Mesothelial cell of epicardium (in vitro differentiated cells): ENCODE data around the gene MNT. TPM values are rescaled to one million over a fixed set of nuclear protein-coding genes. Genes with fewer than 3 reads are reported as not detected.

Source experiments
- DNase-seq, 2 experiments: peaks; one replicate each; pipeline ENCODE4 v3.0.0; 2021; ENCODE audit warnings: low spot score in 2 of 2; ENCODE audit not compliant: unreplicated experiment in 2 of 2
- H3K27ac Mint-ChIP-seq: 2 replicates; pipeline ENCODE4 v1.8.0; 2021; ENCODE audit warnings: mixed read lengths
- H3K27me3 Mint-ChIP-seq: 2 replicates; pipeline ENCODE4 v1.8.0; 2021; ENCODE audit warnings: low read depth, mixed read lengths
- H3K36me3 Mint-ChIP-seq: 2 replicates; pipeline ENCODE4 v1.8.0; 2021; ENCODE audit warnings: mixed read lengths
- H3K4me1 Mint-ChIP-seq: 2 replicates; pipeline ENCODE4 v1.8.0; 2021; ENCODE audit warnings: mixed read lengths
- H3K4me3 Mint-ChIP-seq: 2 replicates; pipeline ENCODE4 v1.8.0; 2021; ENCODE audit warnings: mild to moderate bottlenecking, moderate library complexity, mixed read lengths
- H3K9me3 Mint-ChIP-seq: 2 replicates; pipeline ENCODE4 v1.8.0; 2021; ENCODE audit warnings: mixed read lengths
- total RNA-seq: library from RNA; stranded (reverse); gene quantifications from 3 replicates; pipeline ENCODE4 v1.2.1, GENCODE V29; 2021
- TF ChIP-seq, protein P1 (sequence below): fragments of 200-600 bp; sonication (generic); IDR thresholded peaks from one replicate; pipeline ENCODE4 v1.5.0; 2021; ENCODE audit warnings: antibody characterized with exemption; ENCODE audit not compliant: unreplicated experiment

MNT gene
- total RNA-seq, 1 donor from 2014 or later: 49.1 TPM

DNA sequence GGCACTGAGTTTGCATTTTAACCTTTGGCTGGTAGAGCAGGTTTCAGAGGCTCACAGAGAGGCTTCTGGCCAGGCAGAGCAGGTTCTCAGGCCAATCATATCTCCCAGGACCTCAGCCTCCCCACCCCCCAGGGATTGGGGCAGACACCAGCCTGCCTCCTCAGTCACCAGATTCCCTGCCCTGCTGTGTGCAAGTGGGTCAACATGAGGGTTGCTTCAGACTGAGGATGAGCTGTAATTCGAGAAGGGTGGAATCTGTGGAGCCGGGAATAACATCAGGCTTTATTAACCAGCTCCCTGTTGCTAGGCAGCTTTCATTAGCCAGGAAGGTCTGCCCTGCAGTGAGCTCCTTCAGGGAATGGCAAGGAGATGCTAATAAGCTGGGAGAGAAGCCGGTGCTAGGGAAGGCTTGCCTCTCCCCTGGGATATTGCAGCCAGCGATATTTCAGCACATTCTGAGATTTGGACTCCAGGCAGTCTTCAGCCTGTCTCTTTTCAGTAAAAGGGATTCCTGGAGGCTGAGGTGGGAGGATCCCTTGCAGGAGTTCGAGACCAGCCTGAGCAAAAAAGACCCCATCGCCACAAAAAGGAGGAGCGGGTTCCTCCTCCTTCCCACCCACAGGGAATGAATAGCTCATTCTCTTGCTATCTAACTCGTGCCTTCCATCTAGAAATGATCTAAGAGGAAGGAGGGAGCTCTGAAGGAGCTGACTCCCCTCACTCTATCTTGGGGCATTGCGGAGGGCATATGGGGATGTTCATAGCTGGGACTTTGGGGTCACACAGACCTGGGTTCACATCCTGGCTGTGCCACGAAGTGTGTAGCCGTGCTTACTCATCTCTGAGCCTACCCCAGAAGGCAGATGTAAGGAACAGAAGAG lies 52.8 kb downstream of the MNT start:
- peaks cover 21% of the 10 kb centered on the region for H3K4me1 Mint-ChIP-seq
- no peak overlapping the region for H3K4me3 Mint-ChIP-seq
- H3K27ac Mint-ChIP-seq: peak overlapping the region; percentile 75
- TF ChIP-seq, protein P1, sequence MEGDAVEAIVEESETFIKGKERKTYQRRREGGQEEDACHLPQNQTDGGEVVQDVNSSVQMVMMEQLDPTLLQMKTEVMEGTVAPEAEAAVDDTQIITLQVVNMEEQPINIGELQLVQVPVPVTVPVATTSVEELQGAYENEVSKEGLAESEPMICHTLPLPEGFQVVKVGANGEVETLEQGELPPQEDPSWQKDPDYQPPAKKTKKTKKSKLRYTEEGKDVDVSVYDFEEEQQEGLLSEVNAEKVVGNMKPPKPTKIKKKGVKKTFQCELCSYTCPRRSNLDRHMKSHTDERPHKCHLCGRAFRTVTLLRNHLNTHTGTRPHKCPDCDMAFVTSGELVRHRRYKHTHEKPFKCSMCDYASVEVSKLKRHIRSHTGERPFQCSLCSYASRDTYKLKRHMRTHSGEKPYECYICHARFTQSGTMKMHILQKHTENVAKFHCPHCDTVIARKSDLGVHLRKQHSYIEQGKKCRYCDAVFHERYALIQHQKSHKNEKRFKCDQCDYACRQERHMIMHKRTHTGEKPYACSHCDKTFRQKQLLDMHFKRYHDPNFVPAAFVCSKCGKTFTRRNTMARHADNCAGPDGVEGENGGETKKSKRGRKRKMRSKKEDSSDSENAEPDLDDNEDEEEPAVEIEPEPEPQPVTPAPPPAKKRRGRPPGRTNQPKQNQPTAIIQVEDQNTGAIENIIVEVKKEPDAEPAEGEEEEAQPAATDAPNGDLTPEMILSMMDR: no peak
- no peak for DNase-seq
- H3K27me3 Mint-ChIP-seq: no peaks in the 10 kb centered on the region
- H3K36me3 Mint-ChIP-seq: no peaks in the 10 kb centered on the region
- no peaks in the 10 kb centered on the region for H3K9me3 Mint-ChIP-seq

DNA sequence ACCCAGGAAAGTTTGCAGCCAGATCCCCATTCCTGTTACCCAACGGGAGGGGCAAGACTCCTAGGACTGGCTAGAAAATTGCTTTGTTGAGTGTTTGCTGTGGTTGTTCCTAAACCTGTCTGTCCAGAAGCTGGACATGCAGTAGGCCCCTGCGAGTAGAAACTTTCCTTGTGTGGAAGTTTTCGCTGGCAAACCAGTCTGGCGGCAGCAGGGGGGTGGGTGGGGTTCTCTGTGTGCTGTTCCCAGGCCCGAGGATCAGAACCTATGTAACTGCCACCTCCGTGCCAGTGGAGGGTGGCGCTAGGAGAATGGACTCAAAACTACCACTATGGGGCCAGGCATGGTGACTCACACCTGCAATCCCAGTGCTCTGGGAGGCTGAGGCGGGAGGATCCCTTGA lies 54.4 kb downstream of the MNT start:
- Mint-ChIP-seq H3K9me3 (no peaks in the 10 kb centered on the region), H3K27me3 (no peaks in the 10 kb centered on the region), H3K27ac (peak overlapping the region; percentile 85), H3K4me3 (no peak overlapping the region), H3K36me3 (peaks cover 4% of the 10 kb centered on the region), H3K4me1 (peaks cover 21% of the 10 kb centered on the region)
- TF ChIP-seq, protein P1: no peak
- no peak for DNase-seq

DNA sequence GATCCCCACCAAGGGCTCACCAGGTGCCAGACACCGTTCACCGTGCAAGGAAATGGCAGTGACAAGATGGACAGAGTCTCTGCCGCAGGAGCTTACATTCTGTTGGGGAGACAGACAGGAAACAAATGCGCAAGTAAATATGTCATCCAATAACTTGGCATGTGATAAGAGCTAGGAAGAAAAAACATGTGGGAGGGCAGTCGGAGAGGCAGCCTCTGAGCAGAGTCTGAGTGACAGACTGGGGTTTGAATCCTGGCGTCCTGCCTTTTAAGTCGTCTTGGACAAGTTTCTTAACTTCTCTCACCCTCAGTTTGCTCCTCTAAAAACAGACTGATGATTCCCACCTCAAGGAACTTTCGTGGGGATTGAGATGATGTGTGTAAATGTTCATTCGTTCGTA lies 56.3 kb downstream of the MNT start:
- Mint-ChIP-seq H3K36me3 (peaks cover 4% of the 10 kb centered on the region), H3K27ac (no peak overlapping the region), H3K9me3 (no peaks in the 10 kb centered on the region), H3K4me1 (peaks cover 21% of the 10 kb centered on the region), H3K4me3 (no peak overlapping the region), H3K27me3 (no peaks in the 10 kb centered on the region)
- TF ChIP-seq, protein P1: no peak
- DNase-seq: no peak

DNA sequence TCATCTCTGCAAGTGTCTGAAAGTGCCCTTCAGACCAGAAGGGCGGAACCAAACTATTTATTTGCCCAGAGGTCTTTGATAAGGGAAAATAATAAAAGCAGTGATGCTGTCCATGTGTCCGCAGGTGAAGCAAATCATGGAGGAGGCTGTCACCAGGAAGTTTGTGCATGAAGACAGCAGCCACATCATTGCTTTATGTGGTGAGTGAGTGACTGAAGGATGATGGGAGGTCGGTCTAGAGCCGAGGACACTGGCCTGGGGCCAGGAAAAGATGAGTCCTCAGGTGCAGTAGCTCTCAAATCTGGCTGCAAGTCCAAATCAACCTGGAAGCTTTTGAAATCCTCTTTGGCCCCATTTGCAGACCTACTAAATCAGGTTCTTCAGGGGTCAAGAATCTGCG lies 57.4 kb downstream of the MNT start:
- Mint-ChIP-seq H3K4me3 (no peak overlapping the region), H3K9me3 (no peaks in the 10 kb centered on the region), H3K27ac (no peak overlapping the region), H3K27me3 (no peaks in the 10 kb centered on the region), H3K36me3 (peaks cover 4% of the 10 kb centered on the region), H3K4me1 (peaks cover 21% of the 10 kb centered on the region)
- DNase-seq: no peak
- TF ChIP-seq, protein P1: no peak

DNA sequence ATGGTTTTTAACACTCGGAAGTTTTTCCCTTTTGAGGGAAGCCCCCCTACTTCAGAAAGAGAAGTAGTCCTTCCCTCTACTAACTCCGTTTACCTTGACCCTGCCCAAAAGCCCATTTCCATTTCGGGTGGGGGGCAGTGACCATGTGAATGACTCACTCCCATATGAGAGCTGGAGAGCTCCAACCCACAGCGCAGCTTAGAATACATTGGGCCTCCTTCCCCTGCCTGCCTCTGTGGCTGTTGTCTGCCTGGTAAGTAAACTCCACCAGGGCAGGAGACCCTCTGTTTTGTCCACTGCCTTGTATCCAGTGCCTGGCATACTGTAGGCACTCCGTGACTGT lies 62.6 kb downstream of the MNT start:
- DNase-seq: no peak
- peaks cover 25% of the 10 kb centered on the region for H3K4me1 Mint-ChIP-seq
- H3K27ac Mint-ChIP-seq: peak overlapping the region; percentile 71
- peak overlapping the region; percentile 74 for H3K4me3 Mint-ChIP-seq
- no peaks in the 10 kb centered on the region for H3K27me3 Mint-ChIP-seq
- H3K36me3 Mint-ChIP-seq: peaks cover 10% of the 10 kb centered on the region
- TF ChIP-seq, protein P1: no peak
- no peaks in the 10 kb centered on the region for H3K9me3 Mint-ChIP-seq
